WTC11 (cell line): ENCODE results near the gene OPTC.

Experiments used
- ARID4B ChIP-seq: sonication (generic); formaldehyde crosslinking; IDR thresholded peaks from 2 replicates; pipeline ENCODE4 v1.8.0; 2023; ENCODE audit warnings: missing genetic modification reagents, mild to moderate bottlenecking, borderline replicate concordance
- CTCF ChIP-seq: fragments of 200-600 bp; IDR thresholded peaks from 2 replicates; pipeline ENCODE4 v1.8.0; 2022; ENCODE audit warnings: antibody characterized with exemption
- ERG ChIP-seq: fragments of 250-450 bp; sonication (Bioruptor Pico); IDR thresholded peaks from 2 replicates; pipeline ENCODE4 v1.8.0; 2021; ENCODE audit warnings: mild to moderate bottlenecking
- FOXJ3 ChIP-seq: sonication (generic); formaldehyde crosslinking; IDR thresholded peaks from 2 replicates; pipeline ENCODE4 v1.9.0; 2021; ENCODE audit warnings: missing genetic modification reagents, mild to moderate bottlenecking, borderline replicate concordance
- GABPB1 ChIP-seq: sonication (generic); formaldehyde crosslinking; IDR thresholded peaks from 2 replicates; pipeline ENCODE4 v1.8.1; 2023; ENCODE audit warnings: mild to moderate bottlenecking, missing genetic modification reagents
- GRHL2 ChIP-seq: fragments of 250-450 bp; sonication (Bioruptor Pico); IDR thresholded peaks from 2 replicates; pipeline ENCODE4 v1.8.0; 2022; ENCODE audit warnings: mild to moderate bottlenecking, moderate library complexity; ENCODE audit not compliant: insufficient replicate concordance, severe bottlenecking
- IRF1 ChIP-seq: sonication (generic); formaldehyde crosslinking; IDR thresholded peaks from 2 replicates; pipeline ENCODE4 v1.8.0; 2023; ENCODE audit warnings: missing genetic modification reagents
- JUN ChIP-seq: sonication (generic); formaldehyde crosslinking; IDR thresholded peaks from 2 replicates; pipeline ENCODE4 v1.8.0; 2023; ENCODE audit warnings: mild to moderate bottlenecking, missing genetic modification reagents
- MAX ChIP-seq: sonication (generic); formaldehyde crosslinking; IDR thresholded peaks from 2 replicates; pipeline ENCODE4 v1.8.0; 2022; ENCODE audit warnings: mild to moderate bottlenecking, missing genetic modification reagents
- SP1 ChIP-seq: sonication (generic); formaldehyde crosslinking; conservative IDR thresholded peaks from 2 replicates; pipeline ENCODE4 v1.8.1; 2022; ENCODE audit warnings: missing genetic modification reagents
- TEAD4 ChIP-seq: sonication (generic); formaldehyde crosslinking; IDR thresholded peaks from 2 replicates; pipeline ENCODE4 v1.8.0; 2022; ENCODE audit warnings: mild to moderate bottlenecking, missing genetic modification reagents
- USF2 ChIP-seq: sonication (generic); formaldehyde crosslinking; IDR thresholded peaks from 2 replicates; pipeline ENCODE4 v1.8.1; 2023; ENCODE audit warnings: mild to moderate bottlenecking, missing genetic modification reagents, moderate library complexity
- ZNF232 ChIP-seq: sonication (generic); formaldehyde crosslinking; IDR thresholded peaks from 2 replicates; pipeline ENCODE4 v1.8.0; 2022; ENCODE audit warnings: mild to moderate bottlenecking, missing genetic modification reagents

- TF ChIP-seq CTCF (no peak), ERG (no peak), MAX (CRISPR knock-in tag) (no peak), ZNF232 (CRISPR knock-in tag) (no peak), JUN (CRISPR knock-in tag) (no peak), SP1 (CRISPR knock-in tag) (no peak), TEAD4 (no peak), ARID4B (CRISPR knock-in tag) (no peak), FOXJ3 (CRISPR knock-in tag) (no peak), USF2 (CRISPR knock-in tag) (no peak), GABPB1 (CRISPR knock-in tag) (no peak), GRHL2 (no peak), IRF1 (no peak)
Measured at GRCh38 chr1:203521812-203522211, 27.9 kb downstream of the OPTC start.
